ENCODE data around the gene RBM10.

DNA sequence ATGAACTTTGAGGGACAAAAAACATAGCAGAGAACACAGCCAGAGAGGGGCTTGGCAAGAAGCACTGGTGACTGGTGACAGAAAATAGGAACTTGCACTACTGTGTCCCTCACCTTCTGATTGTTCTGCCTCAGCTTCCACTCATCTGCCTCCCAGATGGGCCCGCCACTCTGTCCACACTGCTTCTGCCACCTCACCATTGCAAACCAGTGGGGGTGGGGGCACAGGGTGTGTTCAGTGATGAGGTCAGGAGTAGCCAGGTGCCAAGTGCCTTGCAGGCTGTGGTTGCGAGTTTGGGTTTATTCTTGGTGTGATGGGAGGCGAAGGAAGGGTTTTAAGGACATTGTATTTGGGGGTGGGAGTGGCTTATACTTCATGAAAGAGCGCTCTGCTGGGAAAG lies 39.5 kb downstream of the RBM10 start:
- TF ChIP-seq POLR2A (IDR thresholded peaks at IDR 0.05; ENCODE audit: low read depth, low read length) (no peak), POLR2AphosphoS5 (IDR thresholded peaks at IDR 0.05; ENCODE audit: low read depth, low read length) (no peak), SPI1 (IDR thresholded peaks at IDR 0.05; ENCODE audit: low read depth, low read length) (no peak), TAF1 (IDR thresholded peaks at IDR 0.05; ENCODE audit: low read depth, low read length) (no peak), POU2F2 (IDR thresholded peaks at IDR 0.05; ENCODE audit: low read depth, low read length) (no peak)
